DOHH2 (cell line): Measurements from ENCODE around the gene SMC1A.

Source experiments
- CTCF ChIP-seq: fragments of 200-600 bp; sonication (generic); IDR thresholded peaks from one replicate; pipeline ENCODE4 v1.5.1; 2014; ENCODE audit warnings: antibody characterized with exemption, mild to moderate bottlenecking, low read depth, low read length; ENCODE audit not compliant: poor library complexity, severe bottlenecking
- EZH2phosphoT487 ChIP-seq: fragments of 200-600 bp; sonication (generic); IDR thresholded peaks from 2 replicates; pipeline ENCODE4 v1.6.1; 2017; ENCODE audit warnings: borderline replicate concordance, mild to moderate bottlenecking, antibody characterized with exemption, low read length, moderate library complexity, mixed read lengths

- TF ChIP-seq CTCF (no peak), EZH2phosphoT487 (no peak)
Observed at GRCh38 chrX:53471346-53471745, 48.9 kb upstream of the SMC1A start.
